Epidermal melanocyte (primary cell): Measurements from ENCODE around the gene CHMP3.

Experiments
- DNase-seq: peaks from one replicate; pipeline ENCODE4 v3.0.0; 2011; ENCODE audit warnings: low spot score; ENCODE audit not compliant: insufficient read length

Gene CHMP3

DNA sequence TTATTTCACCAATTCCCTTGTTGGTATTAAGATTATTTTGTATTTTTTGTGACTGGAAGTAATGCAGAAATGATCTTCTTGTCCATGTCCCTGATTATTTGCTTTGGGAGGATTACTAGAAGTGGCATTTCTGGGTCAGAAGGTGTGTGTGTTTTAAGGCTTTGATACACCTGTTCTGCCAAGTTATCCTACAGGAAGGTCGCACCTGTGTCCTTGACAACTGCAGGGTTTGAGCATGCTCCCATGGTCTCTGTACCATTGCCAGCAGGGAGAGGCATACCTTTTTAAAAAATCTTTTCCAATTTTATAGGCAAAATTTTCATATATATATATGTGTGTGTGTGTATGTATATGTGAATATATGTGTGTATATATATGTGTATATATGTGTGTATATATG is 92.4 kb downstream of the CHMP3 start:
- no peak for DNase-seq

DNA sequence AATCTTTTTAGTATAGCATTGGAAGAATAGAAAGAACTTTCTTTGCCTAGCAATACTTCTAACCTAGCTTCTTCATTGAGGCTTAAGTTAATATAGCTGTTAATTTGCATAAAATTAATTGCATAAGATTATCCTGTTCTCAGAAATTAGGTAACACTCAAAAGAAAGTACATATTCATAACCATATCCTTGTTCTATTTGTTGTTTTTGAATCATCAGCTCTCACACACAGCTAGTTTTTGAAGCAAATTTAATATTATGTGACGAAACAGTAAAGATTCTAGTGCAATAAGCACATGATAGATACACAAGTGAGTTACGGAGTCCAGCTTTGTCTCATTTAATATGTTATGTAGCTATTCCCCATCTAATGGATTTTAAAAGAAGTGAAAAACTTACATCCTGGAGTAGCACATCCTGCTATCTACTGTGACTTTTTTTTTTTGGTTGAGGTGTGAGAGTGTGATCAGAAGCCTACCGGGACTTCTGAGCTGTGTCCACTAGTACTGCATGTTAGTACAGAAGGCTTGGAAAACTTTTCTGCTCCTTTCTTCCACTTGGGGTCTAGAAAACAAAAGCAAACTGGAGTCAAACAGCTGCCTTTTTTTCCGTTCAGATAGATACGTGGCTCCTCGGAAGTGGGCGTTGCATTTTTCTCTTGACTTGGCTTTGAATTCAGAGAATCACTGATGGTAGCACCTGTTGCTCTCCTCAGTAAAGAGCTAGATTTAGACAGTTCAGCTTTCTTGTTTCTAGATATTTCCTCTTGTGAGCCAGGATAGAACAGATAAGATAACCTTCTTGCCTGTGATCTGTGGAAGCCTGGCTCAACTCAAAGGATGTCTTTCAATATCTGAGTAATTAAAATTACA is 94.8 kb downstream of the CHMP3 start:
- no peak for DNase-seq

DNA sequence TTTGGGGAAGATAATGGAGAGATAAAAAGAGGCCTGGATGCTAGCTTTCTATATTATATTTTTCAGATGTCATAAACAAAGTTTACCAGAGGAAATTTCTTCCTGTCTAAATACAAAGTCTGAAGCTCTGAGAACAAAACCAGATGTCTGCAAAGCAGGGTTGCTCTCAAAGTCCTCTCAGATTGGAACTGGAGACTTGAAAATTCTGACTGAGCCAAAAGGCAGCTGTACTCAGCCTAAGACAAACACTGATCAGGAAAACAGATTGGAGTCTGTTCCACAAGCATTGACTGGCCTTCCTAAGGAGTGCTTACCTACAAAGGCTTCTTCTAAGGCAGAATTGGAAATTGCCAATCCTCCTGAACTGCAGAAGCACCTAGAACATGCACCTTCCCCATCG is 96.9 kb downstream of the CHMP3 start:
- DNase-seq: no peak

DNA sequence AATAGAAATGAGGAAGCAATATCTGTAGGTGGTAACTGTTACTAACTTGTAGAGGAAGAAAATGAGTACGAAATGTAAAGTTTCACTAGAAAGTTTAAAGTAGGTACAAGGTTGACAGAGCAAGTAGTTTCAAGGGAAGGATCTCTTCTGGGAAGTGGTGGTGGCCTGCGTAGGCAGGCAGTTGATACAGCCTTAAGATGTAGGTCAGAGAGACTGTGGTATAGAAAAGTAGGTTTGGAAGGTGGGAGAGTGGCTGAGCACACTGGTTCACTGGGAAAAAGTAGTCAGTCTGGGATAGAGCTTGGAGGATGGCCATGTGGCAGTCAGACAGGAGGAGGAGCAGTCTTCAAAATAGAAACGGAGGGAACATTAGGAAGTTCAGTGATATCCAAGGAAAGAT is 98.6 kb downstream of the CHMP3 start:
- DNase-seq: no peak

DNA sequence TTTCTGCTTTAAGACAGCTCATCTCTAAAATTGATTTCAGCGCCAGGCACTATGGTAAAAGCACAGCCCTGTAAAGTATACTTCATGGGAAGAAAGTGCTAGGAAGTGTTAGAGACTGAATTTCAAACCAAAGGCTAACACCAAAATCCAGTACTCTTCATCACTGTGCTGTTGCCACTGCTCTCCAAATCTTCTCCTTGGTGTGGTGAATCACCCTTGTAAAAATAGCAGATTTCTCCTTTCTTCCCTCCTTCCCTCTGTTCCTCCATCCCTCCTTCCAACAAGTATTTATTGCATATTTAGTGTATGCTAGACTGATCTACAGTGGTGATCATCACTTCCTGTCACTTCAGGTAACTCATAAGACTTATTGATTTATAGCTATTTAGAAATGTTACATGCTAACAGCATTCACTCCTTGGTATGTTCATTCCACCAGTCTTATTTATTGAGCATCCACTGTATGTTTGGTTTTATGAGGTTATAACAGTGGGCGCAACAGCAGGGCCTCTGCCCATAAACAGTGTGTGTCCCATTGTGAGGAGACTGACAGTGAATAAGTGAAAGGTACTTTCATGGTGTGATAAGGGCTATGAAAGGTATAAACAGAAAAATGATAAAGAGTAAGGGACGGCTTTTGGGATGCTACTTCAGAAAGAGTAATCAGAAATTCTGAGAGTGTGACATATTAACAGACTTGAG is 102.0 kb downstream of the CHMP3 start:
- no peak for DNase-seq

DNA sequence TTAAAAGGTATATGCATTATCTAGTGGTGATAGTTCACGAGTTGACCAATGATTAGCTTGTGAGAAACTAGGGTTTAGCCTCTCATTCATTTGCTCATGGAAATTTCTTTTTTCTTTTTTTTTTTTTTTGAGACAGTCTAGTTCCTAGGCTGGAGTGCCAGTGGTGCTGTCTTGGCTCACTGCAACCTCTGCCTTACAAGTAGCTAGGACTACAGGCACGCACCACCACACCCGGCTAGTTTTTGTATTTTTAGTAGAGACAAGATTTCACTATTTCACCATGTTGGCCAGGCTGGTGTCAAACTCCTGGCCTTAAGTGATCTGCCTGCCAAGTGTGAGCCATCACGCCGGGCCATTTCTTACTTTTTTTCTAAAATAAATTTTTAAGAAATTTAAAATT is 108.1 kb downstream of the CHMP3 start:
- DNase-seq: no peak

DNA sequence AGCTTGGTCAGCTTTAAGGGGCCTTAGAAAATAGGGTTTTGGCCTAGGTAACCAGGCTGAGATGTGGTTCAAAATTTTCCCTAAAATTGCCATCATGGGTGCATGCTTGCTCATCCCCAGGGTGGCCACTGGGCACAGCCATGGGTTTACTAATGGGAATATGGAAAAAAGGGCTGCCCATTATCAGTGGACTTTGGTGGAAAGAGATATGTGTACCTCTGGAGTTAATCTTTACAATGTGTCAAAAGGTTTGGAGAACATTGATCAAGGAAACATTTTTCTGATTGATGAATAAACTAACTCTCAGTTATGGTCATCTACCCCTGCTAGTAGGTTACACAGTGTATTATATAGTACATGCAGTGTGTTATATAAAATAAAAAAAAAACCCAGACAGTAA is 109.0 kb downstream of the CHMP3 start:
- no peak for DNase-seq

DNA sequence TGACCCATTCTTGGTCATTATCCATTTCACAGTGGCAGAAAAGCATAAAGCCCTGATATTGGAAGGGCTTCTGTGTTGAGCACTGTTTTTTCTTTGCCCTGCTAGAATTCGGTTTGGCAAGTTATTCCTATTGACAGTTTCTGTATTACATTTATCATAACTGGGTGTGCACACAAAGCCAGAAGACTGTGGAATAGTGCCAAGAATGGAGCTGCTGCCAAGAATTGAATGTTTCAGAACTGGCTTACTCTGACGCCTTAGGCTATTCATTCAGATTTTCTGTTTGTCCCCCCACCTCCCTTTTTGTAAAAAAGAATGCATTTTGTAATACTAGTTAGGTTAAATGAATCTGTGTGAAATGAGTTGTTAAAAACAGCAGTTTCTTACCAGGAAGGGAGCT is 109.4 kb downstream of the CHMP3 start:
- DNase-seq: peak; percentile 25
